ENCODE measurements around the gene COL10A1. TPM values are rescaled to one million over a fixed set of nuclear protein-coding genes. Genes with fewer than 3 reads are reported as not detected.

COL10A1 gene
- total and polyA plus RNA-seq, 2 experiments from 2014 or later, result 0.28 to 0.31 TPM

DNA sequence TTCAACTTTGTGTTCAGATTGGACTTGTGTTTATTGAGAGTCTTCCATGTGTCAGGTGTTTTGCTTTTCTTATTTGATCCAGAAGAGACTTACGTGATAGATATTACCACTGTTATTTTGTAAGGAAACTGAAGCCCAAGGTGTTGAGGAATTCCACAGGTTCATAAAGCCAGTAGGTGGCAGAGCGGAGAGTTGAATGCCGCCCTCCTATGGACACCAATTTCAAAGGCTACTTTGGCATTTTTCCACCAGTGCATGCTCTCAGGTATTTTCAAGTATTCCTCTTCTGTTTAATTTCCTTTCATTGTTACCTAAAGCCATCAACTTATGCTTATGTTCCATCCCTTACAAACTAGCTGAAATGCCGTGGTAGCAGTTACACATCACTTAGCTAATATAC, 14.0 kb upstream of the COL10A1 start:
- H3K36me3 ChIP-seq (ENCODE audit: insufficient read depth), result no peaks in the 10 kb centered on the region
- H3K4me1 ChIP-seq (ENCODE audit: insufficient read depth), result no peaks in the 10 kb centered on the region
- Mint-ChIP-seq H3K4me3 (no peak overlapping the region), H3K9me3 (no peaks in the 10 kb centered on the region), H3K27ac (peak overlapping the region; percentile 45; the same call in 1 of the 2 replicates), H3K27me3 (ENCODE audit: insufficient read depth, low read depth, poor library complexity) (no peaks in the 10 kb centered on the region), H3K36me3 (ENCODE audit: low read depth) (no peaks in the 10 kb centered on the region), H3K4me1 (peaks cover 10% of the 10 kb centered on the region)
- no peak overlapping the region for H2AFZ ChIP-seq
- H4K20me1 ChIP-seq (replicated peaks; ENCODE audit: insufficient read depth), result no peaks in the 10 kb centered on the region
- H3K4me2 ChIP-seq, result no peak overlapping the region
- no peaks in the 10 kb centered on the region for H3K27me3 ChIP-seq (ENCODE audit: insufficient read depth)
- H3K27ac ChIP-seq (ENCODE audit: low read depth), result no peak overlapping the region
- ATAC-seq, result peak; percentile 80
- no peaks in the 10 kb centered on the region for H3K9me2 ChIP-seq (ENCODE audit: insufficient read depth)
- H3K79me2 ChIP-seq (replicated peaks; ENCODE audit: insufficient read depth), result no peaks in the 10 kb centered on the region
- no peak overlapping the region for H3K4me3 ChIP-seq
- TF ChIP-seq EZH2 (IDR thresholded peaks at IDR 0.05; ENCODE audit: low read depth, unreplicated experiment), result no peak
- TF ChIP-seq, protein P1, sequence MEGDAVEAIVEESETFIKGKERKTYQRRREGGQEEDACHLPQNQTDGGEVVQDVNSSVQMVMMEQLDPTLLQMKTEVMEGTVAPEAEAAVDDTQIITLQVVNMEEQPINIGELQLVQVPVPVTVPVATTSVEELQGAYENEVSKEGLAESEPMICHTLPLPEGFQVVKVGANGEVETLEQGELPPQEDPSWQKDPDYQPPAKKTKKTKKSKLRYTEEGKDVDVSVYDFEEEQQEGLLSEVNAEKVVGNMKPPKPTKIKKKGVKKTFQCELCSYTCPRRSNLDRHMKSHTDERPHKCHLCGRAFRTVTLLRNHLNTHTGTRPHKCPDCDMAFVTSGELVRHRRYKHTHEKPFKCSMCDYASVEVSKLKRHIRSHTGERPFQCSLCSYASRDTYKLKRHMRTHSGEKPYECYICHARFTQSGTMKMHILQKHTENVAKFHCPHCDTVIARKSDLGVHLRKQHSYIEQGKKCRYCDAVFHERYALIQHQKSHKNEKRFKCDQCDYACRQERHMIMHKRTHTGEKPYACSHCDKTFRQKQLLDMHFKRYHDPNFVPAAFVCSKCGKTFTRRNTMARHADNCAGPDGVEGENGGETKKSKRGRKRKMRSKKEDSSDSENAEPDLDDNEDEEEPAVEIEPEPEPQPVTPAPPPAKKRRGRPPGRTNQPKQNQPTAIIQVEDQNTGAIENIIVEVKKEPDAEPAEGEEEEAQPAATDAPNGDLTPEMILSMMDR (conservative IDR thresholded peaks at IDR 0.05; ENCODE audit: low read depth in 2 of 2), result peak; percentile 61 to 74
- H3F3A ChIP-seq (replicated peaks; ENCODE audit: low read depth), result no peaks in the 10 kb centered on the region
- peak; percentile 69 for DNase-seq (ENCODE audit: low spot score)

DNA sequence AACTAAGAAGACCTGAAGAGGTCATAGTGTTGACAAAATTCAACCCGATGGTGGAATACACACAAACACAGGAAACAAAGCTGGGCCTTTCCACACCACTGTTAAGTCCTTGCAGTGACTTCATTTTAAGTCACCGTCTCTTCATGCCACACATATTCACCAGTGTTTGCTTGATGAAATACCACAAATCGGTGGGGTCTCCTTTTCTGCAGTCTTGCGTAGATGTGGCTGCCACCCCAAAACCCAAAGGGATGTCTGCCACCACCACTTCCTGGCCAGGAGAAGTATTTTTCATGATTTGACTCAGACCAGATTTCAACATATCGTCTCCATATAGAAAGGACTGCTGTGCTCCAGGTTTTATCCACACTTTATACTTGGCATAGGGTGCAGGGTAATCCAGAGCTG, 11.0 kb upstream of the COL10A1 start:
- Mint-ChIP-seq H3K27ac (peak overlapping the region; percentile 60; the same call in 1 of the 2 replicates), H3K27me3 (ENCODE audit: insufficient read depth, low read depth, poor library complexity) (no peaks in the 10 kb centered on the region), H3K4me3 (no peak overlapping the region), H3K4me1 (peaks cover 24% of the 10 kb centered on the region), H3K36me3 (ENCODE audit: low read depth) (no peaks in the 10 kb centered on the region), H3K9me3 (no peaks in the 10 kb centered on the region)
- H3K4me3 ChIP-seq, result no peak overlapping the region
- no peaks in the 10 kb centered on the region for H3K36me3 ChIP-seq (ENCODE audit: insufficient read depth)
- ATAC-seq, result no peak
- H3K79me2 ChIP-seq (replicated peaks; ENCODE audit: insufficient read depth), result no peaks in the 10 kb centered on the region
- H3K4me2 ChIP-seq, result no peak overlapping the region
- no peak overlapping the region for H2AFZ ChIP-seq
- no peaks in the 10 kb centered on the region for H3K27me3 ChIP-seq (ENCODE audit: insufficient read depth)
- H3K27ac ChIP-seq (ENCODE audit: low read depth), result no peak overlapping the region; the same call in 1 of the 2 replicates
- no peaks in the 10 kb centered on the region for H4K20me1 ChIP-seq (replicated peaks; ENCODE audit: insufficient read depth)
- H3F3A ChIP-seq (replicated peaks; ENCODE audit: low read depth), result no peaks in the 10 kb centered on the region
- no peak for DNase-seq (ENCODE audit: low spot score)
- peaks cover 17% of the 10 kb centered on the region for H3K4me1 ChIP-seq (ENCODE audit: insufficient read depth)
- no peaks in the 10 kb centered on the region for H3K9me2 ChIP-seq (ENCODE audit: insufficient read depth)
- TF ChIP-seq ZNF331 (CRISPR knock-in tag; IDR thresholded peaks at IDR 0.05; ENCODE audit: low read depth) (no peak), EZH2phosphoT487 (IDR thresholded peaks at IDR 0.05; ENCODE audit: unreplicated experiment) (no peak), JUNB (IDR thresholded peaks at IDR 0.05; ENCODE audit: unreplicated experiment) (no peak), ZNF462 (CRISPR knock-in tag; IDR thresholded peaks at IDR 0.05) (no peak), ZNF114 (CRISPR knock-in tag; IDR thresholded peaks at IDR 0.05) (no peak), EZH2 (IDR thresholded peaks at IDR 0.05; ENCODE audit: low read depth, unreplicated experiment) (no peak), CREB1 (CRISPR knock-in tag; IDR thresholded peaks at IDR 0.05; ENCODE audit: low read depth) (no peak), STAT1 (IDR thresholded peaks at IDR 0.05; ENCODE audit: unreplicated experiment) (no peak), POLR2AphosphoS5 (IDR thresholded peaks at IDR 0.05; ENCODE audit: low read depth) (no peak)
- TF ChIP-seq, protein P2, sequence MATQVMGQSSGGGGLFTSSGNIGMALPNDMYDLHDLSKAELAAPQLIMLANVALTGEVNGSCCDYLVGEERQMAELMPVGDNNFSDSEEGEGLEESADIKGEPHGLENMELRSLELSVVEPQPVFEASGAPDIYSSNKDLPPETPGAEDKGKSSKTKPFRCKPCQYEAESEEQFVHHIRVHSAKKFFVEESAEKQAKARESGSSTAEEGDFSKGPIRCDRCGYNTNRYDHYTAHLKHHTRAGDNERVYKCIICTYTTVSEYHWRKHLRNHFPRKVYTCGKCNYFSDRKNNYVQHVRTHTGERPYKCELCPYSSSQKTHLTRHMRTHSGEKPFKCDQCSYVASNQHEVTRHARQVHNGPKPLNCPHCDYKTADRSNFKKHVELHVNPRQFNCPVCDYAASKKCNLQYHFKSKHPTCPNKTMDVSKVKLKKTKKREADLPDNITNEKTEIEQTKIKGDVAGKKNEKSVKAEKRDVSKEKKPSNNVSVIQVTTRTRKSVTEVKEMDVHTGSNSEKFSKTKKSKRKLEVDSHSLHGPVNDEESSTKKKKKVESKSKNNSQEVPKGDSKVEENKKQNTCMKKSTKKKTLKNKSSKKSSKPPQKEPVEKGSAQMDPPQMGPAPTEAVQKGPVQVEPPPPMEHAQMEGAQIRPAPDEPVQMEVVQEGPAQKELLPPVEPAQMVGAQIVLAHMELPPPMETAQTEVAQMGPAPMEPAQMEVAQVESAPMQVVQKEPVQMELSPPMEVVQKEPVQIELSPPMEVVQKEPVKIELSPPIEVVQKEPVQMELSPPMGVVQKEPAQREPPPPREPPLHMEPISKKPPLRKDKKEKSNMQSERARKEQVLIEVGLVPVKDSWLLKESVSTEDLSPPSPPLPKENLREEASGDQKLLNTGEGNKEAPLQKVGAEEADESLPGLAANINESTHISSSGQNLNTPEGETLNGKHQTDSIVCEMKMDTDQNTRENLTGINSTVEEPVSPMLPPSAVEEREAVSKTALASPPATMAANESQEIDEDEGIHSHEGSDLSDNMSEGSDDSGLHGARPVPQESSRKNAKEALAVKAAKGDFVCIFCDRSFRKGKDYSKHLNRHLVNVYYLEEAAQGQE (IDR thresholded peaks at IDR 0.05; ENCODE audit: unreplicated experiment), result no peak

Measured in GM23338 (cell line).